ENCODE measurements around the gene RMDN2.

The RMDN2 gene

DNA sequence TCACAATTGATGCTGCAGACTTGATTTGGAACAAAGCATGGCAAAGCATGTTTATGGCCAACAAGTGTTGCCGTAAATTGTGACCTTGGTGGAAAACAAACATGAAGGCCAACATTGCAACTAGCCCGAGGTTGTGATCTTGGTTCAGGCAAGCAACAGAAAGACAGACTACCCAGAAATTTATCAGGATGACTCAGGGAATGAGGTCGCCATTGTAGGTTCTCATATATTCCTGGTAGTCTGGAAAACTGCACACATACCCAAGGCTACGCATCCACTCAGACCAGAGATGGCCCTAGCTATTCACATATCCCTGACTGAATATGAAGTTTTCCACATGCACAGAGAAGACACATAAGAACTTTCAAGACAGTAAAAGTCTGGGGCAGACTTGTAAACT, 120.7 kb downstream of the RMDN2 start:
- no peaks in the 10 kb centered on the region for H3K9me2 ChIP-seq (replicated peaks; ENCODE audit: insufficient read depth, low read length)
- no peaks in the 10 kb centered on the region for H3K27me3 ChIP-seq (ENCODE audit: low read length)
- no peaks in the 10 kb centered on the region for H3K9me3 ChIP-seq (ENCODE audit: insufficient read depth, low read length)
- TF ChIP-seq, protein P1, sequence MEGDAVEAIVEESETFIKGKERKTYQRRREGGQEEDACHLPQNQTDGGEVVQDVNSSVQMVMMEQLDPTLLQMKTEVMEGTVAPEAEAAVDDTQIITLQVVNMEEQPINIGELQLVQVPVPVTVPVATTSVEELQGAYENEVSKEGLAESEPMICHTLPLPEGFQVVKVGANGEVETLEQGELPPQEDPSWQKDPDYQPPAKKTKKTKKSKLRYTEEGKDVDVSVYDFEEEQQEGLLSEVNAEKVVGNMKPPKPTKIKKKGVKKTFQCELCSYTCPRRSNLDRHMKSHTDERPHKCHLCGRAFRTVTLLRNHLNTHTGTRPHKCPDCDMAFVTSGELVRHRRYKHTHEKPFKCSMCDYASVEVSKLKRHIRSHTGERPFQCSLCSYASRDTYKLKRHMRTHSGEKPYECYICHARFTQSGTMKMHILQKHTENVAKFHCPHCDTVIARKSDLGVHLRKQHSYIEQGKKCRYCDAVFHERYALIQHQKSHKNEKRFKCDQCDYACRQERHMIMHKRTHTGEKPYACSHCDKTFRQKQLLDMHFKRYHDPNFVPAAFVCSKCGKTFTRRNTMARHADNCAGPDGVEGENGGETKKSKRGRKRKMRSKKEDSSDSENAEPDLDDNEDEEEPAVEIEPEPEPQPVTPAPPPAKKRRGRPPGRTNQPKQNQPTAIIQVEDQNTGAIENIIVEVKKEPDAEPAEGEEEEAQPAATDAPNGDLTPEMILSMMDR (IDR thresholded peaks at IDR 0.05; ENCODE audit: insufficient read depth, low read length, poor library complexity, severe bottlenecking) = no peak
- no peak for TF ChIP-seq EZH2phosphoT487 (conservative IDR thresholded peaks at IDR 0.05; ENCODE audit: low read length)
- no peak overlapping the region for H3K9ac ChIP-seq (ENCODE audit: low read length)
- H2AFZ ChIP-seq (ENCODE audit: low read depth, low read length, severe bottlenecking) = no peak overlapping the region
- no peak overlapping the region for H3K27ac ChIP-seq (ENCODE audit: low read depth, low read length)
- H3K79me2 ChIP-seq (ENCODE audit: insufficient read depth, low read length) = no peaks in the 10 kb centered on the region
- no peaks in the 10 kb centered on the region for H4K20me1 ChIP-seq (ENCODE audit: low read depth, low read length)
- no peaks in the 10 kb centered on the region for H3F3A ChIP-seq (ENCODE audit: insufficient read depth)
- no peak overlapping the region for H3K4me2 ChIP-seq (ENCODE audit: low read depth, low read length, poor library complexity, severe bottlenecking)
- H3K36me3 ChIP-seq (ENCODE audit: low read length) = no peaks in the 10 kb centered on the region
- no peak overlapping the region for H3K4me3 ChIP-seq (ENCODE audit: insufficient read depth, low read length, poor library complexity, severe bottlenecking)

- no peak overlapping the region for H2AFZ ChIP-seq (ENCODE audit: low read depth, low read length, severe bottlenecking)
These were observed 131.1 kb downstream of the RMDN2 start for GRCh38 chr2:38056216-38056615.

DNA sequence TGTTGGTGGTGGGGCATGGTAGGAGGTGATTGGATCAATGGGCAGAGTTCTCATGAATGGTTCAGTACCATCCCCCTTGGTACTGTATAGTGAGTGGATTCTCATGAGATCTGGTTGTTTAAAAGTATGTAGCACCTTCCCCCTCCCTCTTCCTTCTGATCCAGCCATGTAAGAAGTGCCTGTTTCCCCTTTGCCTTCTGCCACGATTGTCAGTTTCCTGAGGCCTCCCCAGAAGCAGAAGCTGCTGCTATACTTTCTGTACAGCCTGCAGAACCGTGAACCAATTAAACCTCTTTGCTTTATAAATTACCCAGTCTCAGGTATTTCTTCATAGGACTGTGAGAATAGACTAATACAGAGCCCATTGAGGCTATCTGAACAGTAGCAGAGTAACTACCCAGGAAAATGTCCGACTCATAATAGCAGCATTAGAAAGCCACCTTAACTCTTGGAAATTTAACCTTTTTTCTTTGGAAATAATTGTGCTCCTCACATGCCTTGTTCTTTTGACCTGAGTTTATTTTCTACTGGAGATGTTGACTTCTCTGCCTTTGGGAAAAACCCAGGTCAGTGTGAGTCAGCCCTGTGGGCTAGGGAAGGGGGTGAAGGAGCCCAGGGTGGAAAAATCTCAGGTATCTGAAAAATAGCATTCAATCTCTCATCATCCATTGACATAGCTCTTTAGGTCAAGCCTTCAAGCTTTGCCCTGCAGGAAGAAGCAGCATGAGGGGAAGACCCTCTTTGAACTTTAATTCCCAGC, 132.7 kb downstream of the RMDN2 start:
- Histone ChIP-seq H2AFZ (ENCODE audit: low read depth, low read length, severe bottlenecking) (no peak overlapping the region), H3K4me2 (ENCODE audit: low read depth, low read length, poor library complexity, severe bottlenecking) (no peak overlapping the region), H3K36me3 (ENCODE audit: low read length) (no peaks in the 10 kb centered on the region), H3K9me3 (ENCODE audit: insufficient read depth, low read length) (no peaks in the 10 kb centered on the region), H3K27me3 (ENCODE audit: low read length) (no peaks in the 10 kb centered on the region), H4K20me1 (ENCODE audit: low read depth, low read length) (no peaks in the 10 kb centered on the region), H3K79me2 (ENCODE audit: insufficient read depth, low read length) (no peaks in the 10 kb centered on the region), H3K9ac (ENCODE audit: low read length) (no peak overlapping the region), H3K9me2 (replicated peaks; ENCODE audit: insufficient read depth, low read length) (no peaks in the 10 kb centered on the region), H3K4me3 (ENCODE audit: insufficient read depth, low read length, poor library complexity, severe bottlenecking) (no peak overlapping the region), H3K27ac (ENCODE audit: low read depth, low read length) (no peak overlapping the region), H3F3A (ENCODE audit: insufficient read depth) (no peaks in the 10 kb centered on the region)
- TF ChIP-seq EZH2phosphoT487 (conservative IDR thresholded peaks at IDR 0.05; ENCODE audit: low read length) = no peak
- TF ChIP-seq, protein P1 (IDR thresholded peaks at IDR 0.05; ENCODE audit: insufficient read depth, low read length, poor library complexity, severe bottlenecking) = no peak

More at GRCh38 chr2:38056216-38056615, 131.1 kb downstream of the RMDN2 start:
- H3K4me3 ChIP-seq (ENCODE audit: insufficient read depth, low read length, poor library complexity, severe bottlenecking) = no peak overlapping the region
- H3K36me3 ChIP-seq (ENCODE audit: low read length) = no peaks in the 10 kb centered on the region
- no peak overlapping the region for H3K4me2 ChIP-seq (ENCODE audit: low read depth, low read length, poor library complexity, severe bottlenecking)
- no peaks in the 10 kb centered on the region for H3K27me3 ChIP-seq (ENCODE audit: low read length)
- no peaks in the 10 kb centered on the region for H3K79me2 ChIP-seq (ENCODE audit: insufficient read depth, low read length)
- H3K9ac ChIP-seq (ENCODE audit: low read length) = no peak overlapping the region
- no peaks in the 10 kb centered on the region for H3K9me2 ChIP-seq (replicated peaks; ENCODE audit: insufficient read depth, low read length)
- no peaks in the 10 kb centered on the region for H3K9me3 ChIP-seq (ENCODE audit: insufficient read depth, low read length)
- no peaks in the 10 kb centered on the region for H3F3A ChIP-seq (ENCODE audit: insufficient read depth)
- no peak overlapping the region for H3K27ac ChIP-seq (ENCODE audit: low read depth, low read length)
- TF ChIP-seq, protein P1 (IDR thresholded peaks at IDR 0.05; ENCODE audit: insufficient read depth, low read length, poor library complexity, severe bottlenecking) = no peak
- TF ChIP-seq EZH2phosphoT487 (conservative IDR thresholded peaks at IDR 0.05; ENCODE audit: low read length) = no peak
- H4K20me1 ChIP-seq (ENCODE audit: low read depth, low read length) = no peaks in the 10 kb centered on the region
